CD14-positive monocyte (primary cell): ENCODE results near the gene TRIM62. TPM values are rescaled to one million over a fixed set of nuclear protein-coding genes. Genes with fewer than 3 reads are reported as not detected.

Experiments used
- DNase-seq, 3 donors: peaks; one replicate each; pipeline ENCODE4 v3.0.0-alpha.2; 2011 to 2022
- H2AFZ ChIP-seq: 2 replicates; pipeline ENCODE4 v1.6.0; 2012; ENCODE audit warnings: mild to moderate bottlenecking, low read depth, low read length, inconsistent platforms; ENCODE audit not compliant: insufficient read depth, poor library complexity, severe bottlenecking
- H3K27ac ChIP-seq, 2 donors: 1 replicate in 1 of 2; 2 replicates in 1 of 2; pipeline ENCODE4 v1.5.1; 2012 to 2013; ENCODE audit warnings: low read length in 2 of 2, control low read depth in 1 of 2, inconsistent platforms in 1 of 2, low read depth in 1 of 2, mild to moderate bottlenecking in 1 of 2
- H3K27me3 ChIP-seq, 2 donors: one replicate each; pipeline versions ENCODE4 v1.6.0 to v1.6.1; 2011 to 2013; ENCODE audit warnings: low read length in 2 of 2; ENCODE audit not compliant: control insufficient read depth in 2 of 2, insufficient read depth in 2 of 2
- H3K36me3 ChIP-seq, 2 donors: replicated peaks in 1 of 2; 1 replicate in 1 of 2; 2 replicates in 1 of 2; pipeline versions ENCODE4 v1.5.1 to v1.6.1; 2012 to 2013; ENCODE audit warnings: low read length in 2 of 2, control low read depth in 1 of 2, inconsistent platforms in 1 of 2, mild to moderate bottlenecking in 1 of 2; ENCODE audit not compliant: insufficient read depth in 2 of 2, control insufficient read depth in 1 of 2
- H3K4me1 ChIP-seq, 2 donors: 1 replicate in 1 of 2; 2 replicates in 1 of 2; pipeline versions ENCODE4 v1.5.1 to v1.6.1; 2012 to 2013; ENCODE audit warnings: low read length in 2 of 2, control low read depth in 1 of 2, inconsistent platforms in 1 of 2, mild to moderate bottlenecking in 1 of 2, moderate library complexity in 1 of 2; ENCODE audit not compliant: insufficient read depth in 2 of 2, control insufficient read depth in 1 of 2
- H3K4me2 ChIP-seq: replicated peaks from 2 replicates; pipeline ENCODE3; 2012; ENCODE audit warnings: low read length, moderate library complexity, mild to moderate bottlenecking; ENCODE audit not compliant: poor library complexity, severe bottlenecking; ENCODE audit errors: extremely low read depth
- H3K4me3 ChIP-seq, 3 experiments: fragments of 200-600 bp in 1 of 3; sonication (generic) in 1 of 3; replicated peaks in 1 of 3; 1 replicate in 2 of 3; 2 replicates in 1 of 3; pipeline ENCODE4 v1.5.1; 2011 to 2013; ENCODE audit warnings: low read length in 3 of 3, mild to moderate bottlenecking in 3 of 3, control low read depth in 2 of 3, low read depth in 2 of 3, inconsistent platforms in 1 of 3, moderate library complexity in 1 of 3
- H3K79me2 ChIP-seq: 2 replicates; pipeline ENCODE4 v1.6.0; 2012; ENCODE audit warnings: mild to moderate bottlenecking, control low read depth, inconsistent platforms, low read length, moderate library complexity; ENCODE audit not compliant: insufficient read depth
- H3K9ac ChIP-seq: 2 replicates; pipeline ENCODE4 v1.6.0; 2017; ENCODE audit warnings: low read length, mild to moderate bottlenecking; ENCODE audit not compliant: insufficient read depth, poor library complexity, severe bottlenecking
- H3K9me3 ChIP-seq, 2 donors: replicated peaks in 1 of 2; 1 replicate in 1 of 2; 2 replicates in 1 of 2; pipeline versions ENCODE4 v1.5.1 to v1.6.1; 2012 to 2013; ENCODE audit warnings: low read length in 2 of 2, control low read depth in 1 of 2; ENCODE audit not compliant: control insufficient read depth in 1 of 2, insufficient read depth in 1 of 2
- H4K20me1 ChIP-seq: 2 replicates; pipeline ENCODE4 v1.6.0; 2012; ENCODE audit warnings: mild to moderate bottlenecking, low read length, control low read depth, moderate library complexity; ENCODE audit not compliant: insufficient read depth
- H3K27ac Mint-ChIP-seq, 7 donors: one replicate each; pipeline ENCODE4 v1.8.0; 2020; ENCODE audit warnings: mild to moderate bottlenecking in 7 of 7, mixed read lengths in 7 of 7, moderate library complexity in 6 of 7, inconsistent platforms in 2 of 7
- H3K27me3 Mint-ChIP-seq, 3 donors: one replicate each; pipeline ENCODE4 v1.8.0; 2021 to 2022; ENCODE audit warnings: low read depth in 3 of 3, mild to moderate bottlenecking in 3 of 3, mixed read lengths in 3 of 3, moderate library complexity in 3 of 3, inconsistent platforms in 1 of 3
- H3K36me3 Mint-ChIP-seq, 2 donors: one replicate each; pipeline ENCODE4 v1.8.0; 2020; ENCODE audit warnings: mixed read lengths in 2 of 2, inconsistent platforms in 1 of 2, mild to moderate bottlenecking in 1 of 2
- H3K4me1 Mint-ChIP-seq: one replicate; pipeline ENCODE4 v1.8.0; 2020; ENCODE audit warnings: mild to moderate bottlenecking, mixed read lengths
- H3K4me3 Mint-ChIP-seq, 2 donors: one replicate each; pipeline ENCODE4 v1.8.0; 2020; ENCODE audit warnings: mild to moderate bottlenecking in 2 of 2, mixed read lengths in 2 of 2, moderate library complexity in 1 of 2
- H3K9me3 Mint-ChIP-seq, 7 donors: one replicate each; pipeline ENCODE4 v1.8.0; 2020 to 2022; ENCODE audit warnings: mixed read lengths in 7 of 7, mild to moderate bottlenecking in 6 of 7, moderate library complexity in 6 of 7, inconsistent platforms in 2 of 7
- WGBS: methylation state at CpG from one replicate; pipeline ENCODE4 v1.1.5; 2013; ENCODE audit warnings: missing lambda C conversion rate; ENCODE audit not compliant: insufficient coverage; 5-methylcytosine and 5-hydroxymethylcytosine counted together
- intact Hi-C, 2 donors: fragments of 100-400 bp; cut with micrococcal nuclease; formaldehyde crosslinking; loops; one replicate each; pipeline versions ENCODE4 v1.15.0 to v1.15.1; 2023
- polyA plus RNA-seq, 3 donors: library from polyadenylated mRNA; depleted of rRNA in 1 of 3; unstranded in 2 of 3; stranded (reverse) in 1 of 3; fragments of 300-500 nt in 2 of 3; fragments of >200 nt in 1 of 3; fragmentation: Illumina TruSeq in 2 of 3; gene quantifications; 1 replicate in 2 of 3; 2 replicates in 1 of 3; pipeline ENCODE4 v1.2.3, GENCODE V29; 2012 to 2021
- TF ChIP-seq, protein P1 (sequence below): fragments of 200-600 bp; IDR thresholded peaks from one replicate; pipeline ENCODE4 v1.8.0; 2022; ENCODE audit warnings: antibody characterized with exemption, mild to moderate bottlenecking

Gene TRIM62
- polyA plus RNA-seq, 3 donors, result 1.7 to 8.1 (median 2.1) TPM

DNA sequence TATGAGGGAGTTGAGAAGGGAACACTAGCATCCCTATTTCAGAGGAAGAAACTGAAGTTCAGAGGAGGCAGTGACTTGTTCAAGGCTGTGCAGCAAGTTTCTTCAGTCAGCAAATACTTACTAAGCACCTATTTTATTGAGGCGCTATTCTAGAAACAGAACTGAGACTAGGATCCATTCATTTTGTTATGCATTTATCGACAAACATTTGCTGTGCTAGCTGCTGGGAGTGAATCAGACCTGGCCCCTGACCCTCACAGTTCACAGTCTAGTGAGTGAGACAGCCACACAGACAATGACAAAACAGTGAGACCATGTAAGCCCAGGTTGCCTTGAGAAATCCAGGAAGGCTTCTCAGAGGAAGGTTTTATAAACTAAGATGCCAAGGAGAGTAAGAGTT is 28.2 kb downstream of the TRIM62 start:
- Histone ChIP-seq H3K4me2 (no peak overlapping the region), H3K4me3 (no peak overlapping the region), H3K9me3 (no peaks in the 10 kb centered on the region), H3K27ac (no peak overlapping the region), H3K9ac (no peak overlapping the region), H3K36me3 (peaks cover 3 to 39% of the 10 kb centered on the region in 2 donors), H3K4me1 (no peaks in the 10 kb centered on the region), H4K20me1 (no peaks in the 10 kb centered on the region), H2AFZ (no peak overlapping the region), H3K79me2 (no peaks in the 10 kb centered on the region), H3K27me3 (no peaks in the 10 kb centered on the region)
- peaks cover 0 to 4% (median 0%) of the 10 kb centered on the region in 3 donors for H3K27me3 Mint-ChIP-seq
- no peak for DNase-seq
- peaks cover 2% of the 10 kb centered on the region for H3K4me1 Mint-ChIP-seq
- H3K9me3 Mint-ChIP-seq, result no peaks in the 10 kb centered on the region
- H3K36me3 Mint-ChIP-seq, result peaks cover 35 to 60% of the 10 kb centered on the region in 2 donors
- TF ChIP-seq, protein P1, sequence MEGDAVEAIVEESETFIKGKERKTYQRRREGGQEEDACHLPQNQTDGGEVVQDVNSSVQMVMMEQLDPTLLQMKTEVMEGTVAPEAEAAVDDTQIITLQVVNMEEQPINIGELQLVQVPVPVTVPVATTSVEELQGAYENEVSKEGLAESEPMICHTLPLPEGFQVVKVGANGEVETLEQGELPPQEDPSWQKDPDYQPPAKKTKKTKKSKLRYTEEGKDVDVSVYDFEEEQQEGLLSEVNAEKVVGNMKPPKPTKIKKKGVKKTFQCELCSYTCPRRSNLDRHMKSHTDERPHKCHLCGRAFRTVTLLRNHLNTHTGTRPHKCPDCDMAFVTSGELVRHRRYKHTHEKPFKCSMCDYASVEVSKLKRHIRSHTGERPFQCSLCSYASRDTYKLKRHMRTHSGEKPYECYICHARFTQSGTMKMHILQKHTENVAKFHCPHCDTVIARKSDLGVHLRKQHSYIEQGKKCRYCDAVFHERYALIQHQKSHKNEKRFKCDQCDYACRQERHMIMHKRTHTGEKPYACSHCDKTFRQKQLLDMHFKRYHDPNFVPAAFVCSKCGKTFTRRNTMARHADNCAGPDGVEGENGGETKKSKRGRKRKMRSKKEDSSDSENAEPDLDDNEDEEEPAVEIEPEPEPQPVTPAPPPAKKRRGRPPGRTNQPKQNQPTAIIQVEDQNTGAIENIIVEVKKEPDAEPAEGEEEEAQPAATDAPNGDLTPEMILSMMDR, result no peak
- WGBS, result 100% methylated on average over 1 of the region's 2 CpGs
- intact Hi-C loops, result no loop called here
- no peak overlapping the region for H3K4me3 Mint-ChIP-seq
- no peak overlapping the region for H3K27ac Mint-ChIP-seq

DNA sequence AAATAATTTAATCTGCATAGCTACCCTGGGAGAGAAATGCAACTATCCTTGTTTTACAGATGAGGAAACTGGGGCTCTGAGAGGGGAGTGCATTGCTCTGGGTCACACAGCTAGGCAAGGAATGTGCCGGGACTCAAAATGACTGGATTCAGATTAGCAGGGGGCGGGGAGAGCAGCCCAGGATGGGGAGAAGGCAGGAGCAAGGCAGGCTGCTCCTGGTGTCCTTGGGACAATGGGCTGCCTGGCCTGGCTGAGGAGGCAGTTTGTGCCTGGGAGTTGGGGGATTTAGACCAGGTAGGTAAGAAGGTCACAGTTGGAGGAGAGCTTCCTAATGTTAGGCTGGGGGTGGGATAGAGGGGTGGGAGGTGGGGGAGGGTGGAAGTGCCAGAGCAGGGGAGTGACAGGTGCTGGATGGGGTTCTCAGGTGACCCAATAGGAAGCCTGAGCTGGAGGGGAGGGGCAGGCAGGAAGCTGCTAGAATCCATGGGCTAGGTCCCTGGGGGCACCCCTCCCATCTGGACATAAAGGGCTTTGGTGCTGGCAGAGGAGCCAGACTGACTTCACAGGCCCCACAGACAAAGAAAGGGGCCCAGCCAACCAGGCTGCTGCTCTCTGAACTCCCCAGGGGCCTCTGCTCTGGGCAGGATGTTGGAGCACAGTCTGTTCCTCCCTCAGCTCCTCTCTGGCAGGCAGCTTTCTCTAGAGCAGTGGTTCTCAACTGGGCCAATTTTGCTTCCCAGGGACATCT is 29.0 kb downstream of the TRIM62 start:
- Mint-ChIP-seq H3K27ac (no peak overlapping the region), H3K36me3 (peaks cover 29 to 55% of the 10 kb centered on the region in 2 donors), H3K9me3 (no peaks in the 10 kb centered on the region), H3K4me3 (no peak overlapping the region), H3K4me1 (peaks cover 2% of the 10 kb centered on the region), H3K27me3 (peaks cover 0 to 4% (median 0%) of the 10 kb centered on the region in 3 donors)
- Histone ChIP-seq H3K9ac (no peak overlapping the region), H3K36me3 (peaks cover under 1 to 32% of the 10 kb centered on the region in 2 donors), H4K20me1 (no peaks in the 10 kb centered on the region), H3K27ac (no peak overlapping the region), H3K9me3 (no peaks in the 10 kb centered on the region), H3K79me2 (no peaks in the 10 kb centered on the region), H2AFZ (no peak overlapping the region), H3K4me2 (no peak overlapping the region), H3K27me3 (no peaks in the 10 kb centered on the region), H3K4me1 (no peaks in the 10 kb centered on the region), H3K4me3 (no peak overlapping the region)
- no peak for DNase-seq
- WGBS, result 54% methylated on average over 2 of the region's 2 CpGs
- intact Hi-C loops, result no loop called here
- TF ChIP-seq, protein P1, result no peak
